ENCODE results near the gene LANCL2. TPM values are rescaled to one million over a fixed set of nuclear protein-coding genes. Genes with fewer than 3 reads are reported as not detected.

Gene LANCL2
- polyA plus RNA-seq, 3 donors, result 6.4 to 11.8 (median 8.3) TPM

DNA sequence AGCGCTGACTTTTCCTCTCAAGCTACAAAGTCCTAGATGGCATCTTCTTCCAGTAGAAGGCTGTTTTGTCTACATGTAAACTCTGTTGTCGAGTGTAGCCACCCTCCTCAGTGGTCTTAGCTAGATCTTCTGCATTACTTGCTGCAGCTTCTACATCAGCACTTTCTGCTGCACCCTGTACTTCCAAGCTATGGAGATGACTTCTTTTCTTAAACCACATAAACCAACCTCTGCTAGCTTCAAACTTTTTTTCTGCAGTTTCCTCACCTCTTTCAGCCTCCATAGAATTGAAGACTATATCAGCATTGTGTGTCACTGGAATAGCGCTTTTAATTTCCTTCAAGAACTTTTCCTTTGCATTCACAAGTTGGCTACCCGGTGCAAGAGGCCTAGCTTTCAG lies 87.8 kb downstream of the LANCL2 start:
- no peak overlapping the region for H3K27ac ChIP-seq (ENCODE audit: low read depth in 1 of 2, low read length in 2 of 2)
- no peak overlapping the region for H2AFZ ChIP-seq (ENCODE audit: insufficient read depth, low read depth, low read length, poor library complexity, severe bottlenecking)
- H3K4me3 Mint-ChIP-seq, result no peak overlapping the region
- H3K9me3 ChIP-seq (replicated peaks in 1 of 2; ENCODE audit: control insufficient read depth in 1 of 2, insufficient read depth in 1 of 2, low read length in 2 of 2), result peaks cover 0 to 9% of the 10 kb centered on the region in 2 donors
- peaks cover 0 to 10% of the 10 kb centered on the region in 2 donors for H3K27me3 ChIP-seq (ENCODE audit: control insufficient read depth in 2 of 2, insufficient read depth in 2 of 2, low read length in 2 of 2)
- no peak overlapping the region for H3K4me2 ChIP-seq (replicated peaks; ENCODE audit: extremely low read depth, low read length, poor library complexity, severe bottlenecking)
- no peak overlapping the region for H3K27ac Mint-ChIP-seq
- no peaks in the 10 kb centered on the region for H3K79me2 ChIP-seq (ENCODE audit: insufficient read depth, low read length)
- peaks cover 2% of the 10 kb centered on the region for H3K4me1 Mint-ChIP-seq
- no peaks in the 10 kb centered on the region for H3K4me1 ChIP-seq (ENCODE audit: control insufficient read depth in 1 of 2, insufficient read depth in 2 of 2, low read length in 2 of 2)
- no peak overlapping the region for H3K4me3 ChIP-seq (replicated peaks in 1 of 3; ENCODE audit: low read depth in 2 of 3, low read length in 3 of 3)
- no peaks in the 10 kb centered on the region for H4K20me1 ChIP-seq (ENCODE audit: insufficient read depth, low read length)
- intact Hi-C loops (cut with micrococcal nuclease), result no loop called here
- peaks cover 10 to 22% (median 21%) of the 10 kb centered on the region in 3 donors for H3K27me3 Mint-ChIP-seq (ENCODE audit: low read depth in 3 of 3)
- peaks cover 3 to 12% (median 7%) of the 10 kb centered on the region in 7 donors for H3K9me3 Mint-ChIP-seq
- DNase-seq, result no peak
- no peaks in the 10 kb centered on the region for H3K36me3 ChIP-seq (replicated peaks in 1 of 2; ENCODE audit: control insufficient read depth in 1 of 2, insufficient read depth in 2 of 2, low read length in 2 of 2)
- 100% methylated on average over 3 of the region's 4 CpGs for WGBS (ENCODE audit: insufficient coverage)
- no peaks in the 10 kb centered on the region for H3K36me3 Mint-ChIP-seq
- no peak overlapping the region for H3K9ac ChIP-seq (ENCODE audit: insufficient read depth, low read length, poor library complexity, severe bottlenecking)
- TF ChIP-seq, protein P1, sequence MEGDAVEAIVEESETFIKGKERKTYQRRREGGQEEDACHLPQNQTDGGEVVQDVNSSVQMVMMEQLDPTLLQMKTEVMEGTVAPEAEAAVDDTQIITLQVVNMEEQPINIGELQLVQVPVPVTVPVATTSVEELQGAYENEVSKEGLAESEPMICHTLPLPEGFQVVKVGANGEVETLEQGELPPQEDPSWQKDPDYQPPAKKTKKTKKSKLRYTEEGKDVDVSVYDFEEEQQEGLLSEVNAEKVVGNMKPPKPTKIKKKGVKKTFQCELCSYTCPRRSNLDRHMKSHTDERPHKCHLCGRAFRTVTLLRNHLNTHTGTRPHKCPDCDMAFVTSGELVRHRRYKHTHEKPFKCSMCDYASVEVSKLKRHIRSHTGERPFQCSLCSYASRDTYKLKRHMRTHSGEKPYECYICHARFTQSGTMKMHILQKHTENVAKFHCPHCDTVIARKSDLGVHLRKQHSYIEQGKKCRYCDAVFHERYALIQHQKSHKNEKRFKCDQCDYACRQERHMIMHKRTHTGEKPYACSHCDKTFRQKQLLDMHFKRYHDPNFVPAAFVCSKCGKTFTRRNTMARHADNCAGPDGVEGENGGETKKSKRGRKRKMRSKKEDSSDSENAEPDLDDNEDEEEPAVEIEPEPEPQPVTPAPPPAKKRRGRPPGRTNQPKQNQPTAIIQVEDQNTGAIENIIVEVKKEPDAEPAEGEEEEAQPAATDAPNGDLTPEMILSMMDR (IDR thresholded peaks at IDR 0.05), result no peak

GRCh38 chr7:55457801-55458200 lies 92.7 kb downstream of the LANCL2 start:
- Histone ChIP-seq H2AFZ (ENCODE audit: insufficient read depth, low read depth, low read length, poor library complexity, severe bottlenecking) (no peak overlapping the region), H4K20me1 (ENCODE audit: insufficient read depth, low read length) (no peaks in the 10 kb centered on the region), H3K9ac (ENCODE audit: insufficient read depth, low read length, poor library complexity, severe bottlenecking) (no peak overlapping the region), H3K4me1 (ENCODE audit: control insufficient read depth in 1 of 2, insufficient read depth in 2 of 2, low read length in 2 of 2) (no peaks in the 10 kb centered on the region), H3K27ac (ENCODE audit: low read depth in 1 of 2, low read length in 2 of 2) (no peak overlapping the region), H3K4me3 (replicated peaks in 1 of 3; ENCODE audit: low read depth in 2 of 3, low read length in 3 of 3) (no peak overlapping the region), H3K27me3 (ENCODE audit: control insufficient read depth in 2 of 2, insufficient read depth in 2 of 2, low read length in 2 of 2) (no peaks in the 10 kb centered on the region), H3K79me2 (ENCODE audit: insufficient read depth, low read length) (no peaks in the 10 kb centered on the region), H3K4me2 (replicated peaks; ENCODE audit: extremely low read depth, low read length, poor library complexity, severe bottlenecking) (no peak overlapping the region), H3K9me3 (replicated peaks in 1 of 2; ENCODE audit: control insufficient read depth in 1 of 2, insufficient read depth in 1 of 2, low read length in 2 of 2) (peaks cover 6 to 9% of the 10 kb centered on the region in 2 donors), H3K36me3 (replicated peaks in 1 of 2; ENCODE audit: control insufficient read depth in 1 of 2, insufficient read depth in 2 of 2, low read length in 2 of 2) (no peaks in the 10 kb centered on the region)
- intact Hi-C loops (cut with micrococcal nuclease), result no loop called here
- WGBS (ENCODE audit: insufficient coverage), result no CpG with 5 or more reads among the region's 1 CpG
- H3K27me3 Mint-ChIP-seq (ENCODE audit: low read depth in 3 of 3), result peaks cover 0 to 5% (median 1%) of the 10 kb centered on the region in 3 donors
- no peak overlapping the region for H3K27ac Mint-ChIP-seq
- H3K36me3 Mint-ChIP-seq, result no peaks in the 10 kb centered on the region
- H3K9me3 Mint-ChIP-seq, result peaks cover 12 to 32% (median 23%) of the 10 kb centered on the region in 7 donors
- DNase-seq, result no peak
- peaks cover 2% of the 10 kb centered on the region for H3K4me1 Mint-ChIP-seq
- H3K4me3 Mint-ChIP-seq, result no peak overlapping the region
- TF ChIP-seq, protein P1 (IDR thresholded peaks at IDR 0.05), result no peak

All from CD14-positive monocyte (primary cell).